GM19468 (cell line): Measurements from ENCODE around the gene RAMP1.
"Not testable (repeated sequence)": the region's sequence is repeated elsewhere in the genome, so short reads cannot be mapped to it uniquely, and the experiment has no call there.

Source experiments
- ATAC-seq: cut with Tn5 transposase; IDR thresholded peaks from one replicate; pipeline ENCODE4 v1.9.1; 2021; ENCODE audit warnings: mild to moderate bottlenecking, moderate library complexity, moderate number of reproducible peaks; ENCODE audit not compliant: unreplicated experiment; ENCODE audit errors: extremely low read depth

The RAMP1 gene

DNA sequence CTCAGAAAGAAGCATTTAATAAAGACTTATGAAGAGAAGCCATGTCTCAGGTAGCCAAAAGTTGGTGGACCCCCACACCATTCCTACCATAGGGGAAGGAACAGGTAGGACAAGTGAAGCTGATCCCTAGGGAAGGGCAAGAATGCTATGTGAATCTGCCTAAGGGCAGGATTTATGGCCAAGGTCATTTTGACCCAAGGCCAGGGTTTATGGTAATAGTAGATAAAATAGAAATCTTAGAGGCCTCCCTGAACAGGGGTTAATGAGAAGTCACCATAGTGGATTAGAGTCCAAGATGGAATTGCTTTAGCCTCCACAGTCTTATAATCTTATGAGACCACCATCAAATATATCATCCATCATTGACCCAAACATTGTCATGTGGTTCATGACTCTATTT is 81.4 kb downstream of the RAMP1 start:
- ATAC-seq, result no peak

DNA sequence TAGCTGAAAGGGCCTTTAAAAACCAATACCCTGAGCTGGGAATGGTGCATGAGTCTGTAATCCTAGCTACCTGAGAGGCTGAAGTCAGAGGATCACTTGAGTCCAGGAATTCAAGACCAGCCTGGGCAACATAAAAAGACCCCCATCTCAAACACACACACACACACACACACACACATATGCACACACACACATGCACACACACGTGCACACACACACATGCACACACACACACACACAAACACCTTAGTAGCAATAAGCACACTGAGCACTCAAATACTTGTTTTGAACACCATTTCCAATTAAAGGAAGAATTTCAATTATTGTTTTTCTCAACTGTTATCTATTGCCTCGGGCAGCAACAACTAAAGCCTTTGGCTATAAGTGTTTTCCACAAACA is 81.8 kb downstream of the RAMP1 start:
- ATAC-seq, result no peak

DNA sequence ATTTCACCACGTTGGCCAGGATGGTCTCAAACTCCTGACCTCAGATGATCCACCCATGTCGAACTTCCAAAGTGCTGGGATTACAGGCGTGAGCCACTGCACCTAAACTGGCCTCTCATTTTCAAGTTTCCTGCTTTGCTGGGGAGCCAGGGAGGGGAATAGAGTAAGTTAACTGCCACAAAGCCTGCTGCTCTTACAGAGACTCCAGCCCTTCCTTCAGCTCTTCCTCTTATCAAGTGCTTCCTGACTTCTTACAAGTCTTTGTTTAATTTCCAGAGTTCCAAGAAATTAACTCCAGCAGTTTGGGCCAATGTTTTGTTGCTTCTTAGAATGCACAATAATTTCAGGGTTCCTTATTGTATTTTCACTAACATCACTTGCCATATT is 83.1 kb downstream of the RAMP1 start:
- no peak for ATAC-seq

DNA sequence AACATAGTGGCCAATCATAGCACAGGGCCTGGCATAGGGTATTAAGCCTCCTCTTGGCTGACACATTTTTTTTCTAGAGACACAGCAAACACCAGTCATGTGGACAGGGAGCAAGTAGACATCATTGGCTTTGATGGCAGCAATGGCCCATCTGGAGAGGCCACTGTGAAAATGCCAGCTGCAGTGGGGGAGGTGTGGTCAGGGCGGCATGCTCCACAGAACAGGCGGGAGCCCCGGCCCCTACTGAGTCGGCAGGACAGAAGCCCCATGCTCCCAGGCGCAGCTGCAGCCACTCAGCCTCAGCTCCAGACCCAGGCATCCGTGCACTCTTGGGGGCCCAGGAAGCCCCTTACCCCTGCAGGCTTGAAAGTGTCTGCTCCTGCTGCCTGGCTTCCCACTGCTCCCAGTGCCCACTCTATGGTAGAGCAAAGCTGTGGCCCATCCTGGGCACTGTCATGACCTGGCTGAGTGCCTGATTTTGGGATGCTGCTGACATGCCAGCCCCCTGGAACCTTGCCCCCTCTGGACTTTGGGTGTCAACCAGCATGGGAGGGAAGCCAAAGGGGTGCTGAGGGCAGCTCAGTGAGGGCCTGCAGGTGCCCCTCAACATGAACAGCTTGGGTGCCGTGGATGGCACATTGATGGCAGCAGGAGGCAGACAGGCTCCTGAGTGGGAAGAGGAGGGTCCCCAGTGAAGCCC is 84.1 kb downstream of the RAMP1 start:
- no peak for ATAC-seq

- ATAC-seq, result no peak
These were observed 84.9 kb downstream of the RAMP1 start for GRCh38 chr2:237944302-237944701.

GRCh38 chr2:237946423-237946822 is 87.0 kb downstream of the RAMP1 start:
- ATAC-seq, result no peak

GRCh38 chr2:237951354-237951753 is 91.9 kb downstream of the RAMP1 start:
- ATAC-seq, result not testable (repeated sequence)

GRCh38 chr2:237951878-237952277 is 92.5 kb downstream of the RAMP1 start:
- ATAC-seq, result no peak

- no peak for ATAC-seq
These were observed 93.4 kb downstream of the RAMP1 start for GRCh38 chr2:237952851-237953250.

DNA sequence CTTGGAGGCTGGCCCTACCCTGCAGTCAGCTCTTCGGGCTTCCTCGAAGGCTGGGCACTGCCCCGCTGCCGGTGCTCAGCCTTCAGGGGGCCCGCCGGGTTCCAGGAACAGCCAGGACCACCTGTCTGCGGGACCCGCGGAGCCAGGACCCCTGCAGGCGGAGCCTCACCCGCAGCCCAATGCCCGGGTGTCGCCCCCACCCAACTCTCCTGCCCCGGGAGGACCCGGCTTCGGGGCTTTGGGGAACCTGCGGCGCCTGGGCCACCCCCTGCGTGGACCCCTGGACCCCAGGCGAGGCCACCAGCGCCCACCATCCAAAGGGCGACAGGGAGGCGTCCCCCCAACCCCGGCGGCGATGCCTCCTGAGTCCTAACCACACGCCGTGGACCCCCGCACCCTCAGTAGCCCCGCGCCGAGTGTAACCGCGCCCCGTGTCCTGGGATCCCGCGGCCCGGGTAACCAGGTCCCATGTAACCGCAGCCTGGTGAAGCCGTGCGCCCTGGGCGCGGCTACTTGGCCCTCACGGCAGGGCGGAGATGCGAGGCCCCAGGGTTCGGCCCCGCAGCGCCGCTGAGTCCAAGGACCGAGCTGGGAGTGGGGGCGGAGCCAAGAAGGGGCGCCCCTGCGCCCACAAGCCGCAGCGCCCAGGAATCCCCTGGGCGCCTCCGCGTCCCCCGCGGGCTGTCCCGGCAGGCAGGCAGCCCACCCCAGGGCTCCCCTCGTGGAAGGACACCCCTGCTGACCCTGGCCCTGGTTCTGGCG is 96.4 kb downstream of the RAMP1 start:
- ATAC-seq, result no peak

DNA sequence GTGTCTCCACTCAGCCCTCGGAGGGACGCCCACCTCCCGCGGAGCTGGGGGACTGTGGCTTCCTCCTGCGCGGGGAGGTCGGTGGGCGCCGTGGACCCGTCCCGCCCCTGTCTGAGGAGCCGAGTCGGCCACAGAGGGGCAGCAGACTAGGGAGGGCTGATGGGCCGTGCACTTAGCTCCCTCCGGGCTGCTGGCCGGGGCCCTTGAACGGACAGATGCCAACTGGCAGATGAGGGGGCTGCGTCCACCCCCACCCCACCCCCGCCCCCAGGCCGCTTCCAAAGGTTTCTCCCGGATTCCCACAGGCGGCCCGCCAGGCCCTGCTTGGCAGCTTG is 96.9 kb downstream of the RAMP1 start:
- no peak for ATAC-seq

DNA sequence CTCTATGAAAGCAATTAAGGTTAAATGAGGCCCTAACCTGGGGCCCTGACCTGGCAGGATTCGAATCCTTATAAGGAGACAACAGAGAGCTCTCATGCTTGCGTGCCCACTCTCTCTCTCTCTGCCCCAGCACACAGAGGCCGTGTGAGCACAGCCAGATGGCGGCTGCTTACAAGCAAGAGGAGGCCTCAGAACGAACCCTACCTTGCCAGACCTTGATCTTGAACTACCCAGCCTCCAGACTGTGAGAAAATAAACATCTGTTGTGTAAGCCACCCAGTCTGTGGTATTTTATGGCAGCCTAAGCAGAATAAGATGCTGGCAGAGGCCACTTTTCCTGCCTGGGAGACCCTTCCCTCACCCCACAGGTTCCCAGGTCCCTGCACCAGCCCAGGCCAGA is 102.2 kb downstream of the RAMP1 start:
- ATAC-seq, result no peak
